ENCODE measurements around the gene CSF2RB.
A peak's percentile ranks its signal among the peaks of the same experiment; 100 is the strongest.
"Not testable (repeated sequence)": the region's sequence is repeated elsewhere in the genome, so short reads cannot be mapped to it uniquely, and the experiment has no call there.

The CSF2RB gene

DNA sequence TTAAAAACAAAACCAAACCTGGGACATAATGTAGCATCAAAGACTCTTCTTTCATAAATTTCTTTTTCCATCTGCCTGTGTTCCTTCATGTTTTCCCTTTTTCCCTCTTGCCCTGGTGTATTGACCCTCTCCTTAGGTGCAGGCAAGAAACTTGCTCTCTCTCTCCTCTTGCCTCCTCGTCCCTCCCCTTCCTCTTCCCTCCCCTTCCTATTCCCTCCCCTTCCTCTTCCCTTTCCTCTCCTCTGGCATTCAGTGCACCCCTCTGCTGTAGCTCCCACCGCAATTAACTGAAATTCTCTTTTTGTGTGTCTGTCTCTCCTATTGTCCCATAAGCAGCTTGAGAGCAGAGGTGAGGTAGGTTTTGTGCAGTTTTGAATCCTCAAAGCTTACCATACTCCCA, 49.9 kb downstream of the CSF2RB start:
- no peak for DNase-seq

DNA sequence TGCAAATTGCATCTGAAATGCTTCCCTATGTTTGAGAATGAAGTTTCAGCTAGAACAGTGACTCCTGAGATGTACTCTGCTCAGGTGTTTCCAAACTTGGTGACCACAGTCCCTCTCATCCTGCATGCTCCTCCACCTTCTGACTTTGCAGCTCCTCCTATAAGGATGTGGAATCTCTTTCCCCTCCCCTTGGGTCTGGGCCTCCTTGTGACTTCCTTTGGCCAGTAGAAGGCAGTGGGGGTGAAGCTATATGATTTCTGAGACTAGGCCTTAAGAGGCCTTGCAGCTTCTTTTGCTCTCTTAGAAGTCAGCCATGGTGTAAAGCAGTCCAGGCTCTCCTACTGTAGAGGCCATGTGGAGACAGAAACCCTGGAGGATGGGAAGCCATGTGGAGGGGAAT, 50.7 kb downstream of the CSF2RB start:
- DNase-seq: no peak

DNA sequence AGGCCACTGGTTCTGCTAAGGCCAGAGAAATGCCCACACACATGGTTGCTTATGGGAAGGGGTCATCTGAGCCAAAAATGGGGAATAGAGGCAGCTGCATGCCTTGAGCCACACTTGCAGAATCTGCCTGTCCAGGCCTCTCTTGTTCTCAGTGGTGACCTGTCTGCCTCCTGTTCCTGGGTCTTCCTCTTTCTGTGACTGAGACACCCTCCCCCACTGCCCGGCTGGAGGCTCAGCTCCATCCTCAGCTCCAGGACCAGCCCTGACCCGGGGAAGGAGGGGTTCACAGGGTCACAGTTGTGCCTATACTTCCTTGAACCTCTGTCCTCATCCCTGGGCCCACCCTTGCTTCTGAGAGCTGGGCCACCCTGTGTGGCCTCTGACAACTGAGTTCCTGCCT, 52.3 kb downstream of the CSF2RB start:
- no peak for DNase-seq

DNA sequence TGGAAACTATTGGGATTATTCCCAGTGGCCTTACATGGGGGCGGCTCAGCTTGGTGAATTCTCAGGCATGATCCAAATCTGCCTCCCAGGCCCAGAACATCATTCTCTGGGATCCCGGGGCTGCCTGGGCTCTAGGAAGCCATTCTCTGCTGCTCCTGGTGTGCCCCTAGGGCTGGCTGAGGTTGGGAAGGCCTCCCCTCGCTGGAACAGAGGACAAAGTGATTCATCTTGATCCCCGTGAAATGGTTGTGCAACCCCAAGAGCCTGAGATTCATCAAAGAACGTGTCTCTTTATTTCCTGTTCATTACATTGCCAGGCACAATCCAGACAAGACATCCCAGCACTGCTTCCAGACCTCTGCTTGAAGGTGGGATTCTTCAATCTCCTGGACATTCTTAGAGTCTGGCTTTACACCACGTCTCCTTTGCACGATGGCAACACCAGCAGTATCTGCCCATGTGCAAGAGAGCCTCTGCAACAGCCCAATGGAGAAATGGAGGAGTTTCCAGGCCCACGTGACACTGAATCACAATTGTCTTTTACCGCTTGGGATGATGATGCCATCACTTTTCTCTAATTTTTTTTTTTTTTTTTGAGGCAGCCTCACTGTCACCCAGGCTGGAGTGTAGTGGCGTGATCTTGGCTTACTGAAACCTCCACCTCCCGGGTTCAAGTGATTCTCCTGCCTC, 53.6 kb downstream of the CSF2RB start:
- no peak for DNase-seq

DNA sequence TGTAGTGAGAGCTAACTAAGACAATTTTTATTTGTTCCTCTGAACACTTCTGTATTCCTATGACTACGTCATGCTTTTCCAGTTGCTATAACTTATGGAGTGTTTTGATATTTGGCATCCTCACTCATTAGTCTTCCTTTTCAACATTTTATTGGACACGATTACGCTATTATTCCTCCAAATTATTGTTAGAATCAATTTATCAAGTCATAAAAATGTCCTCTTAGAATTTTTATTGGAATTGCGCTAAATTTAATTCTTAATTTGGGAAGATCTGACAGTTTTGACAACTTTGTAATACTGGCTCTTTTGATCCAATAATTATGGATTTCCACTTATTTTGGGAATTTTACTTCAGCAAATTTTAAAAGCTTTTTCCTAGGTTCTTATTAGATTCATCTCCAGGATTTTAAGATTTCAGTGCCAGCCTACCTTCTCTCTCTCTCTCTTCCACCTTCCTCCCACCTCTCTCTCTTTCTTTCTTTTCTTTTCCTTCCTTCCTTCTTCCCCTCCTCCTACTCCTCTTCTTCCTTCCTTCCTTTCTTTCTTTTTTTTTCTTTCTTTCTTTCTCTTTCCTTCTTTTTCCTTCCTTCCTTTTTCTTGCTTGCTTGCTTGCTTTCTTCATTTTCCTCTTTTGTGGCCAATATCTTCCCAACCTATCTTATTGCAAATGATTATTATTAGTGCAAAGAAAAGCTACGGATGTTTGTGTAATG, 55.0 kb downstream of the CSF2RB start:
- DNase-seq: no peak

DNA sequence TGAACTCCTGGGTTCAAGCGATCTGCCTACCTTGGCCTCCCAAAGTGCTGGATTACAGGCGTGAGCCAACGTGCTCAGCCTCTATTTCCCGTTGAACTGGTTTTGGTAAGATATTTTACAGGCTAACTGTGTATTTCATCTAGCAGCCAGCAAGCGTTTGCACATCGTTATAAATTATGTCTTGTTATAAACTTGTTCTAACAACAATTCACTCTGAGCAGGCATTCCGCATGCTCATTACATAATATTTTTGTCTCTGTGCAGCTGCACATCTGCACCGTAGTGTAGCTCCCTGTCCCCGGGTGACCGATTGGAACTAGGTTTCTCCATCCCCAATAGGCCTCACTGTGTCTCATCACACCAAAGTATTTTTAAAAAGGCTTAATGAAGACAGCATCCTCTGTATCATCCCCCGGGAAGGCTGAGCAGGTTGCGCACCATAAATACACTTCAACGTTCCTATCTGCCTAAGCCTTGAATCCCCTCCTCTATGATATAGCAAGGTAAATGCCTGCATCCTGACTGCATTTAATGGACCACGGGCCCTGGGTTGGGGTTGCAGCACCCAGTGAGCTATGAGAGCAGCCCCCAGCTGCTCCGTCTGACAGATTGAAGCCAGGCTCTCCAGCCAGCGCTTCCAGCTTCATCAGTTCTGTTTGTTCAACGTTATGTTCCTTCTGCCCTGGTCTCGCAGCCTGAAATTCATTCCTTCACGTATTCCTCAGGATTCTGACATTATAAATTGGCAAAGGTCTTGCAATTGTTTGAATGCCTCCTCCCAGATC, 58.1 kb downstream of the CSF2RB start:
- peak in 7 of 58 donors; percentile 3 to 30 (median 6) for DNase-seq

DNA sequence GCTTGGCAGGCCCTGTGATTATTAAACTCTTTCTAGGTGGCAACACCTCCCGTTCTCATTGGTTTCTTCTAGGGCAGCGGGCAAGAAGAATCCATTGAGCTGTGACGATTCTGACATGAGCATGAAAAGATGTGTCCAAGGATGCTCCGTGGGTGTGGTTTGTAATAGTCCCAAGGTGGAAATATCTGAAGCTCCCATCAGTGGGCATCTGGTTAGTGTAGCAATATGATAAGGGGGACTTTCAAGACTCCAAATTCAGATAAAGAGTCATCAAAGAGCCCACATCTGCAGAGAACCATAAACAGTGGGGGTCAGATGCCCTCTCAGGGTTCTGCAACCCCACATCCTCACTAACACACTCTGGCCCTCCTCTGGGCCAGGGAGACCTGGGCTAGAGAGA, 63.2 kb downstream of the CSF2RB start:
- DNase-seq: no peak

DNA sequence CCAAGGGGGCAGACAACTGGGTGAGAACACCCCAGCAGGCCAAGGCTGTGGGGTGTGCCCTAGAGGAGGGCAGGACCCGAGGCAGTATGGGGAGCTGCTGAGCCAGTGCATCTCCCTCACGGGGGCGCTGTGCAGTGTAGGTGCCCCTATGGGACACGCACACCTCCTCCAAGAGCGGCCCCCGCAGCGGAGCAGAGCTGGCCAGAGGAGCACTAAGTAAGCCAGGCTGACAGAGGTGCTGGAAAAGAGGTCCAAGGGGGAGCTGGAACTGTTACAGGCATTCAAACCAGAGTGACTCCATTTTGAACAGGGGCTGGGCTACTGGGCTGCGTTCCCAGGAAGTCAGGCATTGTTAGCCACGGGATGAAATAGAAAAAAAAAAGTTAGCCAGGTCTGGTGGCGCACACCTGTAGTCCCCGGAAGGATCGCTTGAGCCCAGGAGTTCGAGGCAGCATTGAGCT, 64.0 kb downstream of the CSF2RB start:
- peak in 18 of 58 donors; percentile 3 to 48 (median 14) for DNase-seq

DNA sequence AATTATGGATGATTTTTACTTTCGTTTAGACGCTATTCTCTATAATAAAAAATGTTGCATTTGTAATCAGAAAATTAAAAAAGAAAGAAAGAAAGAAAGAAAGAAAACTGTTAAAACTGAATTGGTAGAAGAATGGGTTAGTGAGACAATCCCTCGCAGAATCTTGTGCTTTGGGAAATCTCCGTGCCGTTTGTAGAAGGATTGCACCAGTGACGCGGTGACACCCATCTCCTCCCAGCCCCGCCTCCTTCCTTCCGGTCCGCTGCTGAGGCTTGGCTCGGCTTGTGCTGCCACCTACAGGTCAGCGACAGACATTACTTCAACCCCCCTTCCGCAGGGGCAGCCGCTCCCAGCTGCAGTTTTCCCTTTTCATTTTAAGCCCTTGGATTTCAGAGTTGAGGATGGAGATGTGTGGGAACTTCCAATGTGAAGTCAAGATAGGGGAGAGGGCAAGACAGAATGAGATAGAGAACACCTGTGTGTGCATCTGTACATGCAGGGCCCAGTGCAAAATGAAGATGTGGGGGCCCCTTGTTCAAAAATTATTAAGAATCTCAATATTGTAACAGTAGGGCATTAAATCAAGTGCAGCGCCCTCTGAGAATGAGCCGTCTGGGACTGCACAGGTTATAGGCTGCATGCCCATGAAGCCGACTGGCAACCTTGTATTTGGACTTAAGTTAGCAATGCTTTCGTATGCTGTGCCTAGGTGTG, 64.7 kb downstream of the CSF2RB start:
- DNase-seq: peak in 57 of 58 donors; percentile 37 to 89 (median 76)

DNA sequence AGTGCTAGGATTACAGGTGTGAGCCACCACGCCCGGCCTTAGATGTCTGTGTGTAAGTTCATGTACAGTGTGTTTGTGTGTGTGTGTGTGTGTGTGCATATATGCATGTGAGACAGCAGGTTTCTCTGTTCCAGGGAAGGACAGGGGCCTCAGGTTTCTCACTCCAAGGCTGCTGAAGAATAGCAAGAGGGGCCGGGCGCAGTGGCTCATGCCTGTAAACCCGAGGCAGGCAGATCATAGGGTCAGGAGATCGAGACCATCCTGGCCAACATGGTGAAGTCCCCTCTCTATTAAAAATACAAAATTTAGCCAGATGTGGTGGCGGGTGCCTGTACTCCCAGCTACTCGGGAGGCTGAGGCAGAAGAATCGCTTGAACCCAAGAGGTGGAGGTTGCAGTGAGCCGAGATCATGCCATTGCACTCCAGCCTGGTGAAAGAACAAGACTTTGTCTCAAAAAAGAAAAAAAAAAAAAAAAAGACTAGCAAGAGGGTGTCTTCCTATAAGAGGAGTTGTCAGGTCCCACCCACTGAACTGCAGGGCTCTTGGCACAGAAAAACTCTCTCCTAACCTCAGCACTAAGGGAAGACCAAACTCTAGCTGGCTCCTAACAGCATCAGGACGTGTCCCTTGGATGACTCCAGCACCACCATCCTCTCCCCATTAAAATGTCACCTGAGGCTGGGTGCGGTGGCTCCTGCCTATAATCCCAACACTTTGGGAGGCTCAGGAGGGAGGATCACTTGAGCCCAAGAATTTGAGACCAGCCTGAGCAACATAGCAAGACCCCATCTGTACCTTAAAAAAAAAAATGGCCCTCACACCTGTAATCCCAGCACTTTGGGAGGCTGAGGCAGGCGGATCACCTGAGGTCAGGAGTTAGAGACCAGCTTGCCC, 65.8 kb downstream of the CSF2RB start:
- no peak for DNase-seq

DNA sequence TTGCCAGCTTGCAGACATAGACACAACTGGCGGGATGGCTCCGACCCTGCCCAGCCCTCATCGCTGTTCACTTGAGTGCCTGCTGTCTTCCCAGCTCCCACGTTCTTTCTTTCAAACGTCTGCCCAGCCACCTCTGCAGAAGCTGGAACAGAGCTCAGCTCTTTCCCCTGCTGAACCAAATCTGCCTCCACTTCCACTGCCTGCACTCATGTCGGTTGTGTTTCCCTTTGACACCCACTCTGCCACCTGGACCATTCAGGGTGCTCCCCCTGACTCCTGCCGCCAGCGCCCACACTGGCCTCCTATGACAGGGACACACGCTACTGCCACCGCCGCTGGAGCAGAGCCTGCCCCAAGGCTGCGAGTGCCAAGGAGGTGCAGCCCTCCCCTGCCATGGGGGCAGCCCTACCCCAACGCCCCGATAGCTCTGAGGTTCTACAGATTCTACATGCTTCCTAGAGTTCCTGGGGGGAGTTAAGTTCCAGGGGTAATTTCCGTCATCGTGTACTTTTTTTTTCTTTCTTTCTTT, 67.9 kb downstream of the CSF2RB start:
- DNase-seq: peak in 10 of 58 donors; percentile 5 to 48 (median 22)

DNA sequence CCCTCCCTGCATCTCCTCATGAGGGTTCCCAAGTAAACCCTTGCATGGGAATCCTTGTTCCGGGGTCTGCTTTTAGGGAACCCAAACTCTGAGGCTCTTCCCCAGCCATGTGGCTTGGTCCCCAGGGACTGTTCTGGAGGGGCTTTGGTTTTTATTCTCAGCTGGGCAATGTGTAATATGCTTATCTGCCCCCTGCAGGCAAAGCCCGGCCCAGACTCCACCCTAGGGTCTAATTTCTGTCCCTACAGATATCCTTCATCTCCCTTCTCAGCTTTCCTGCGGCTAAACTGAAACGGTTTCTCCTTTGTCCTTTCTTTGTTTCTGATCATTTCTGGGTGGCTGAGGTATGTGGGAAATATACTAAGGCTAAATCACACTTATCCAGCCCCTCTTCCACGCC, 68.7 kb downstream of the CSF2RB start:
- DNase-seq: no peak

DNA sequence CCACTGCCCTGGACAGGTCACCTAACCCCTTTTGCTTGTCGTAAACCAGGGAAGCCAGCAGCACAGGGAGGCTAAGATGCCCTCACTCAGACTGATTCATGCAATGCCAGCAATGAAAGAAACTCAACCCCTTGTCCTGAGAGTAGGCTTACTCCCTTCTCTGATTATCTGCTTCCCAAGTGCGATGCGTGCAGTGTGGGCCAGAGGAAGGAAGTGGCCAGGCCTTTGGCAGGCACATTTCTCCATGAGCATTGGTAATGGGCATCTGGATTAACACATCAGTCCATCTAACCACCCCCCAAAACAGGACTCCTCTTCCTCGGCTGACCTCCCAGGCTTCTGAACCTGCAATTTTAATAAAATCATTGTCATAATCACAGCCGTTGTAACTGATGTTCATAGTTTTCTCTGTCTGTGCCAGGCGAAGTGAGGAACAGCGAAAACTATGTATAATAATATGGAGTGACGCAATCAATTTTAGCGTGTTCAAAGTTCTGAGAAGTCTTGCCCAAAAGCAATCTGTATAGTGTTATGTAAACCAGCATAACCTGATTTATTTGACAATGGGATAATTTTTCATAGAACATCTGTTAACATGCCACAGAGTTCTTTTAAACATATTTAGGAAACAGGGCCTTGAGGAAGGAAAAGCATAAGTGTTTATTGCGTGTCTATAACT, 71.9 kb downstream of the CSF2RB start:
- no peak for DNase-seq

DNA sequence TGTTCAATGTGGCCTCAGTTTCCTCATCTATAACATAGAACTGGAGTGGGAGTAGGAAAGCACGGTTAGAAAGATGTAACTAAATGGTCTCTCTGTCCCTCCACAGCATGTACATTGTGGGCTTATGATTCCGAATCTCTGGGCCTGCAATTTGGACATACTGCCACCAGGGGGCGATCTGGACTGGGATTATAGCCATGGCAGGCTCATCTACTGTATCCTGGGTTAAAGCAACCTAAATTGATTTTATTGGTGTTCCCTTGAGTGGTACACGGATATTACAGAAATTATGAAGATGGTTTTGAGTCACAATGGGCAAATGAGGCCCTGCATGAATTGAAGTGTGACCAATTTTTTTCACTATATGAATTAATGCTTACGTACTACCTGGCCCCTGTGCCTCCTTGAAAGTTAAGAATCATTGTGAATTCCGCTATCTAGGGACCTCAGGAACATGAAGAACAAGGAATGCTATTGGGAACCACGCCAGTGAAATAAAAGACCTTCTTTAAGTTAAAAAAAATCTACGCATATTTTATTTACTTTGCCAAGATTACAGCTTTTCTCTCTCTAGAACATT, 72.9 kb downstream of the CSF2RB start:
- DNase-seq: no peak

DNA sequence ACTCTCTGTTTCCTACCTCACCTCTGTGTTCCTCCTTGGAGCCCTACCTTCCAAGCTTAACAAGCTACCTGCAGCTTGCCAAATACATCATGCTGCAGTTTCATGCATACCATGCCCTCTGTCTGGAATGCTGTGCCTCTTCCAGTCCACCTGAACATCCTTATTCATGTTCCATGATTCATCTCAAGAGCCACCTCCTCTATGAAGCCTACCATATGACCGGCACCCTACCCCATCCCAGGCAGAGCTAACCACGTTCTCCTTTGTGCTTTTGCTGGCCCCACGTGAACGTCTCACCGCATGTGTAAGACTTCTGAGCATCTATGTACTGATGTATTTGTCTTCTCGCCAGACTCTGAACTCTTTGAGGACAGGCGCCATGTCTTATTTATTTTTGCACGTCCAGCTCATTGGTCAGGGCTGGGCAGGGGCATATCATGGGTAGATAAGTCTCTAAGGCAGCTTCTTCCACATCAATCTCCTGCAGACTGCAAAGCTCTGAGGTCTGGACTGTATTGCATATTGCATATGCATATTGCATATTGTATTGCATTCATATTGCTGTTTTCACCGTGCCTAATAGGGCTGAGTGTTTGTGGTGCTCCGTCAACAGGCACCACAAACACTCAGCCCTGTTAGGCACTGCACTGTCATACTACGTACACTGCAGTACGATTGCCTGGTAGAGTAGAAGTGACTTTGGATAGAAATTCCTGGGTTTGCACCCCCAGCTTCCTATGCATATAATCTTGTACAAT, 74.8 kb downstream of the CSF2RB start:
- no peak for DNase-seq

DNA sequence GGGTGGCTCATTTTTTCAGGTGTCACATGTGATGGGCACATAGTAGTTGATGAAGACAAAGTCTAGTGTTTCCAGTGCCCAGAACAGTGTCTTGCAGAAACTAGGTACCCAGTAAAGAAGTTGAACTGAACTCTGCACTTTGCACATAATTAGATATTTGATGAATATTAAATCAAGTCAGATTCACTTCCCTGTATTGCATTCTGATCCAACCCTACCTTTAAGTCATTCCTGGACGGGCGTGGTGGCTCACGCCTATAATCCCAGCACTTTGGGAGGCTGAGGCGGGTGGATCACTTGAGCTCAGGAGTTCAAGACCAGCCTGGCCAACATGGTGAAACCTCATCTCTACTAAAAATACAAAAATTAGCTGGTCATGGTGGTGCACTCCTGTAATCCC, 75.6 kb downstream of the CSF2RB start:
- not testable (repeated sequence) for DNase-seq

All from anterior cingulate cortex (tissue), 58 donors.